Tongue (tissue), 2 donors: ENCODE results near the gene TNN. TPM values are rescaled to one million over a fixed set of nuclear protein-coding genes. Genes with fewer than 3 reads are reported as not detected.
"Not testable (repeated sequence)": the region's sequence is repeated elsewhere in the genome, so short reads cannot be mapped to it uniquely, and the experiment has no call there.

ENCODE experiments used
- DNase-seq: peaks from one replicate; pipeline ENCODE4 v3.0.0-alpha.2; 2015
- total RNA-seq: library from RNA; depleted of rRNA; stranded (reverse); fragments of >200 nt; gene quantifications from one replicate; pipeline ENCODE4 v1.2.3, GENCODE V29; 2014

TNN gene
- total RNA-seq, 1 donor from 2014 or later, result 54.2 TPM

GRCh38 chr1:175072099-175072951, 4.7 kb downstream of the TNN start:
- DNase-seq, result peak; percentile 93

GRCh38 chr1:175073061-175073460, 5.4 kb downstream of the TNN start:
- DNase-seq, result peak; percentile 57

- no peak for DNase-seq
Measured at GRCh38 chr1:175073633-175074032, 6.0 kb downstream of the TNN start.

GRCh38 chr1:175075572-175076568, 8.2 kb downstream of the TNN start:
- DNase-seq, result peak; percentile 30

GRCh38 chr1:175077356-175078030, 9.9 kb downstream of the TNN start:
- DNase-seq, result no peak

GRCh38 chr1:175078629-175079028, 11.0 kb downstream of the TNN start:
- DNase-seq, result no peak

GRCh38 chr1:175079338-175079737, 11.7 kb downstream of the TNN start:
- DNase-seq, result no peak

- no peak for DNase-seq
Measured at GRCh38 chr1:175080030-175080429, 12.4 kb downstream of the TNN start.

GRCh38 chr1:175081983-175082382, 14.3 kb downstream of the TNN start:
- DNase-seq, result no peak

GRCh38 chr1:175088525-175088951, 20.9 kb downstream of the TNN start:
- DNase-seq, result no peak

- no peak for DNase-seq
Measured at GRCh38 chr1:175089136-175089718, 21.6 kb downstream of the TNN start.

GRCh38 chr1:175090780-175091179, 23.1 kb downstream of the TNN start:
- peak; percentile 77 for DNase-seq

- no peak for DNase-seq
Measured at GRCh38 chr1:175094626-175095025, 27.0 kb downstream of the TNN start.

- no peak for DNase-seq
Measured at GRCh38 chr1:175095069-175095468, 27.4 kb downstream of the TNN start.

- DNase-seq, result no peak
Measured at GRCh38 chr1:175095978-175096607, 28.5 kb downstream of the TNN start.

GRCh38 chr1:175097361-175097760, 29.7 kb downstream of the TNN start:
- DNase-seq, result no peak

- no peak for DNase-seq
Measured at GRCh38 chr1:175099916-175100315, 32.3 kb downstream of the TNN start.

- not testable (repeated sequence) for DNase-seq
Measured at GRCh38 chr1:175102166-175102565, 34.5 kb downstream of the TNN start.

- DNase-seq, result not testable (repeated sequence)
Measured at GRCh38 chr1:175106536-175106935, 38.9 kb downstream of the TNN start.

GRCh38 chr1:175108331-175108820, 40.7 kb downstream of the TNN start:
- not testable (repeated sequence) for DNase-seq

GRCh38 chr1:175114996-175115395, 47.4 kb downstream of the TNN start:
- no peak for DNase-seq
